ENCODE data around the gene PITX3.
"Not testable (repeated sequence)": the region's sequence is repeated elsewhere in the genome, so short reads cannot be mapped to it uniquely, and the experiment has no call there.

PITX3 gene

DNA sequence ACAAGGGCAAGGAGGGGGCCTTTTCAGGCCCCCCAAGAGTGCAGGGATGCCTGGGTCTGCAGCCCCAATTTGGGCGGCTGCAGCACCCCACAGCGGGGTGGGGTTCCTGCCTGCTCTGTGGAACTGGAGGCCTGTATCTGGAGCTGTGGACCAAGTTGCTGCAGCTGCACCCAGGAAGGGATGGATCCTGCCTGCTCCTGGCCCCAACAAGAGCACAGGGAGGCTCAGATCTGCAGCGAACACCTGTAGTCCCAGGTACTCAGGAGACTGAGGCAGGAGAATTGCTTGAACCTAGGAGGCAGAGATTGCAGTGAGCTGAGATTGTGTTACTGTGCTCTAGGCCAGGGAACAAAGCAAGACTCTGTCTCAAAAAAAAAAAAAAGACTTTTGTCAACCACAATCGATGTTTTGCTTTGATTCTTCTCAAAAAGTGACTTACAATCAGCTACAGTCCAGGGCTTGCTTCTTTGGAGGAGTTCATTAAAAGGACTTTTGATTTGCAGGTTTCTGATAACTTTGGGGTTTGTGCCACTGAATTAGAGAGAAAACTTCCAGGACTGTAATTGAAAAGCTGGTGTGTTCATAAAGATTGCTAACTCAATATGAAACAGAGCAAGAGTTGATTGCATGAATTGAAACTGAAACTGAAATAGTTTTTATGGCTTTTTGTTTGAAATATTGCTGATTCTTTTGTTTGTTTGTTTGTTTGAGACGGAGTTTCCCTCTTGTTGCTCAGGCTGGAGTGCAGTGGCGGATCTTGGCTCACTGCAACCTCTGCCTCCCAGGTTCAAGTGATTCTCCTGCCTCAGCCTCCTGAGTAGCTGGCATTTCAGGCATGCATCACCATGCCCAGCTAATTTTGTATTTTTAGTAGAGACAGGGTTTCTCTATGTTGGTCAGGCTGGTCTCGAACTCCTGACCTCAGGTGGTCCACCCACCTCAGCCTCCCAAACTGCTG lies 52.1 kb downstream of the PITX3 start:
- H3K27ac Mint-ChIP-seq = peak overlapping the region; percentile 63

DNA sequence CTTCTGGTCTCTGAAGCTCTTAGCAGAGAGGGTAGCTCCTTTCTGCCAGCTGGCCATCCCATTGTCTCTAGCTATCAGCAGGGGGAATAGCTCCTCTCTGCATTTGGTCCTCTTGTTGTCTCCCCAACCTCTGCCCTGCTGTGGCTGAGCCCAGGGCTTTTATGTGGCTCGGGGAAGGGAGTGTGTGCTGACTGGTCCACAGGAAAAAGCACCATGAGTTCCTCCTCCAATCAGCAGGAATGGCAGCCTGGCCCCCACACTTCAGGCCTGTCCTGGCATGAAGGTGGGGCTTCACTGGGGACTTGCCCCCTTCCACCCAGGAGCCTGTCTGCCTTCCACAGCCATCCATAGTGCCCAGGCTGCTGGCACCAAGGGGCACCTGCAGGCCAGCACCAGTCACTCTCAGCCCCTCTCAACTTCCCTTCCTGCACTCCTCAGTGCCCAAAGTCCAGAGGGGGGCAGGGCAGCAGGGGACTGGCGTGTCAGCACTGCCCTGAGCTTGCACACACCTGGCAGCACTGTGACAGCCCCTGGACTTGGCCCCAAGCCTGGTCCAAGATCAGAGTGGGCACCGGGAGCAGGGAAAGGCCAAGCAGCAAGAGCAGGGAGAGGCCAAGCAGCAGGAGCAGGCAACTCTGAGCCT lies 52.9 kb downstream of the PITX3 start:
- peaks cover 14% of the 10 kb centered on the region for H3K9me3 Mint-ChIP-seq
- H3K27me3 Mint-ChIP-seq = no peaks in the 10 kb centered on the region
- no peak overlapping the region for H3K27ac Mint-ChIP-seq
- H3K4me1 Mint-ChIP-seq (ENCODE audit: low read depth) = peaks cover 20% of the 10 kb centered on the region
- peaks cover 2% of the 10 kb centered on the region for H3K36me3 Mint-ChIP-seq (ENCODE audit: low read depth)
- DNase-seq = no peak
- no peak overlapping the region for H3K4me3 Mint-ChIP-seq

More for the DNA sequence above, 52.1 kb downstream of the PITX3 start:
- Mint-ChIP-seq H3K4me1 (ENCODE audit: low read depth) (peaks cover 20% of the 10 kb centered on the region), H3K9me3 (peaks cover 14% of the 10 kb centered on the region)
- H3K36me3 Mint-ChIP-seq (ENCODE audit: low read depth); H3K27me3 Mint-ChIP-seq; DNase-seq; H3K4me3 Mint-ChIP-seq: not testable (repeated sequence)

- peaks cover 4% of the 10 kb centered on the region for H3K9me3 Mint-ChIP-seq
- DNase-seq = no peak
- H3K27ac Mint-ChIP-seq = no peak overlapping the region
- no peaks in the 10 kb centered on the region for H3K36me3 Mint-ChIP-seq (ENCODE audit: low read depth)
- H3K4me3 Mint-ChIP-seq = no peak overlapping the region
- no peaks in the 10 kb centered on the region for H3K27me3 Mint-ChIP-seq
- peaks cover 18% of the 10 kb centered on the region for H3K4me1 Mint-ChIP-seq (ENCODE audit: low read depth)
Observed at GRCh38 chr10:102185811-102186527, 55.3 kb downstream of the PITX3 start.

DNA sequence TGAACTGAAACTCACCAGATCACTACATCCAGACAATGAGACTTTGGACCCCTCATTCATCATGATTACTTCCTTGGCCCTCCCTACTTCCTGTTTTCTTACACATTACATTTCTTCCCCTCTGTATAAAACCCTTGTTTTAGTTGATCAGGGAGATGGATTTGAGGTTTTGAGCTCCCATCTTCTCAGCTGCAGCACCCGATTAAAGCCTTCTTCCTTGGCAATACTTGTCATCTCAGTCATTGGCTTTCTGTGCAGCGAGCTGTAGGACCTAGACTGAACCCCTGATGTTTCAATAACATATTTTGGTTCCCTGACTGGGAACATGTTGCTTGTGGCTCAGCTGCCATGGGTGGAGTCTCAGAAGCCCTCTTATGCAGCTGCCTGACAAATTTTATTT lies 56.0 kb downstream of the PITX3 start:
- Mint-ChIP-seq H3K4me1 (ENCODE audit: low read depth) (peaks cover 18% of the 10 kb centered on the region), H3K4me3 (no peak overlapping the region), H3K36me3 (ENCODE audit: low read depth) (no peaks in the 10 kb centered on the region), H3K9me3 (peaks cover 4% of the 10 kb centered on the region), H3K27ac (no peak overlapping the region), H3K27me3 (no peaks in the 10 kb centered on the region)
- no peak for DNase-seq

DNA sequence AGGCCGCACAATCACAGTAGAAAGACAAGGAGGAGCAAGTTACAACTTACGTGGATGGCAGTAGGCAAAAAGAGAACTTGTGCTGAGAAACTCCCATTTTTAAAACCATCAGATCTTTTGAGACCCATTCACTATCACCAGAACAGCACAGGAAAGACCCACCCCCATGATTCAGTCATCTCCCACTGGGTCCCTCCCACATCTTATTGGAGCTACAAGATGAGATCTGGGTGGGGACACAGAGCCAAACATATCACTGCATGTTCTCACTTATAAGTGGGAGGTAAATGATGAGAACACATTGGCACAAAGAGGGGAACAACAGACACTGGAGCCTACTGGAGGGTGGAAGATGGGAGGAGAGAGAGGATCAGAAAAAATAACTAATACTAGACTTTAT lies 56.7 kb downstream of the PITX3 start:
- peaks cover 16% of the 10 kb centered on the region for H3K4me1 Mint-ChIP-seq (ENCODE audit: low read depth)
- no peaks in the 10 kb centered on the region for H3K36me3 Mint-ChIP-seq (ENCODE audit: low read depth)
- no peaks in the 10 kb centered on the region for H3K27me3 Mint-ChIP-seq
- H3K27ac Mint-ChIP-seq = no peak overlapping the region
- no peak overlapping the region for H3K4me3 Mint-ChIP-seq
- H3K9me3 Mint-ChIP-seq = peaks cover 4% of the 10 kb centered on the region
- no peak for DNase-seq
